ENCODE data around the gene DDB1. TPM values are rescaled to one million over a fixed set of nuclear protein-coding genes. Genes with fewer than 3 reads are reported as not detected.

DDB1 gene
- total and polyA plus RNA-seq, 9 of the 15 experiments (the other 6 are each of a cell fraction or from before 2014, with no cell fraction given) = 172 to 361 (median 266) TPM

DNA sequence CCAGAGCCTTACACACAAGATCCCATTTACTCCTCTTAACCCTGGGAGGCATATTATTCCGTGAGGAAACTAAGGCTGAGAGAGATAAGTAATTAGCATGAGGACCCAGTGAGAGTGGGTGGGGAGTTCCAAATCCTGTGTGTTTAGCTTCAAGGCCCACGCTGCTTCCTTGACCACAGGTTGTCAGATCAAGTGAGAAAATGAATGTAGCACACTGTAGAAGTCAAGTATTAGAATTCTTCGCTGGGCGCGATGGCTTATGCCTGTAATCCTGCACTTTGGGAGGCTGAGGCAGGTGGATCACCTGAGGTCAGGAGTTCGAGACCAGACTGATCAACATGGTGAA lies 25.0 kb upstream of the DDB1 start:
- Histone ChIP-seq H3K36me3 (ENCODE audit: control insufficient read depth, insufficient read depth, low read length) (peaks cover 24% of the 10 kb centered on the region; the same call in 2 of the 3 replicates), H3K27me3 (ENCODE audit: control insufficient read depth in 2 of 2, insufficient read depth in 2 of 2, low read length in 2 of 2) (no peaks in the 10 kb centered on the region), H2AFZ (ENCODE audit: low read depth, low read length) (no peak overlapping the region), H3K27ac (ENCODE audit: extremely low read depth, low read depth, low read length) (no peak overlapping the region), H3K9me3 (replicated peaks; ENCODE audit: control insufficient read depth, insufficient read depth, low read depth, low read length) (no peaks in the 10 kb centered on the region), H3K9ac (ENCODE audit: insufficient read depth in 1 of 2, low read depth in 2 of 2, low read length in 2 of 2) (no peak overlapping the region), H3K9me1 (ENCODE audit: control insufficient read depth, insufficient read depth, low read length) (peaks cover 3% of the 10 kb centered on the region), H3K4me3 (no peak overlapping the region), H3K4me2 (ENCODE audit: insufficient read depth, low read length) (no peak overlapping the region), H3K4me1 (replicated peaks in 1 of 2; ENCODE audit: control insufficient read depth in 2 of 2, insufficient read depth in 2 of 2, low read length in 2 of 2) (peaks cover 37 to 39% of the 10 kb centered on the region in 2 experiments), H4K20me1 (replicated peaks; ENCODE audit: control insufficient read depth, insufficient read depth, low read length) (no peaks in the 10 kb centered on the region), H3K79me2 (ENCODE audit: control insufficient read depth, insufficient read depth, low read length) (peaks cover 36% of the 10 kb centered on the region)
- intact Hi-C loops (cut with micrococcal nuclease) = no loop called here
- in situ Hi-C loops (cut with MboI) = no loop called here
- WGBS (ENCODE audit: insufficient coverage, low coverage, missing lambda C conversion rate) = 90% methylated on average over 6 of the region's 6 CpGs
- ChIA-PET POLR2A (interaction anchor here (0.8 to 1.8 kb wide), 5 partner anchors 9 to 444 kb away, joined by 3 to 6 read pairs (median 4); partner anchors contain the start of gene TMEM109), CTCF (ENCODE audit: low intra/inter-chr PET ratio) (interaction anchor here (1.2 kb wide), 1 partner anchor 27 kb away, joined by 6 read pairs; no protein-coding TSS in a partner anchor)
- no TSS peak for BruUV-seq (replicated peaks)
- DNase-seq (ENCODE audit: extremely low read depth in 1 of 4, low spot score in 3 of 4) (no peak), ATAC-seq (no peak), FAIRE-seq (no peak)
- TF ChIP-seq, protein P1, sequence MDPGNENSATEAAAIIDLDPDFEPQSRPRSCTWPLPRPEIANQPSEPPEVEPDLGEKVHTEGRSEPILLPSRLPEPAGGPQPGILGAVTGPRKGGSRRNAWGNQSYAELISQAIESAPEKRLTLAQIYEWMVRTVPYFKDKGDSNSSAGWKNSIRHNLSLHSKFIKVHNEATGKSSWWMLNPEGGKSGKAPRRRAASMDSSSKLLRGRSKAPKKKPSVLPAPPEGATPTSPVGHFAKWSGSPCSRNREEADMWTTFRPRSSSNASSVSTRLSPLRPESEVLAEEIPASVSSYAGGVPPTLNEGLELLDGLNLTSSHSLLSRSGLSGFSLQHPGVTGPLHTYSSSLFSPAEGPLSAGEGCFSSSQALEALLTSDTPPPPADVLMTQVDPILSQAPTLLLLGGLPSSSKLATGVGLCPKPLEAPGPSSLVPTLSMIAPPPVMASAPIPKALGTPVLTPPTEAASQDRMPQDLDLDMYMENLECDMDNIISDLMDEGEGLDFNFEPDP (CRISPR knock-in tag; IDR thresholded peaks at IDR 0.05) = no peak
- TF ChIP-seq YY1 (IDR thresholded peaks at IDR 0.05; ENCODE audit: borderline replicate concordance in 1 of 3, control insufficient read depth in 1 of 3, extremely low read depth in 1 of 3, insufficient read depth in 3 of 3, insufficient read length in 1 of 3, insufficient replicate concordance in 2 of 3, low read depth in 1 of 3, low read length in 2 of 3) (no peak), MBD1 (CRISPR knock-in tag; IDR thresholded peaks at IDR 0.05) (no peak), SAFB (IDR thresholded peaks at IDR 0.05; ENCODE audit: borderline replicate concordance, low read depth, low read length) (no peak), ZNF444 (CRISPR knock-in tag; IDR thresholded peaks at IDR 0.05) (no peak), HCFC1 (IDR thresholded peaks at IDR 0.05; ENCODE audit: low read depth, low read length) (no peak), ETS1 (conservative IDR thresholded peaks at IDR 0.05; ENCODE audit: control insufficient read depth, low read depth, low read length) (no peak), ZHX1 (conservative IDR thresholded peaks at IDR 0.05; ENCODE audit: low read length) (no peak), NR3C1 (CRISPR knock-in tag; IDR thresholded peaks at IDR 0.05) (no peak), ETV1 (tag; conservative IDR thresholded peaks at IDR 0.05; ENCODE audit: low read depth) (no peak), BRCA1 (IDR thresholded peaks at IDR 0.05) (no peak), BRCA1 (CRISPR knock-in tag; IDR thresholded peaks at IDR 0.05) (no peak), GATA2 (CRISPR knock-in tag; IDR thresholded peaks at IDR 0.05) (no peak), BMI1 (IDR thresholded peaks at IDR 0.05; ENCODE audit: low read length) (no peak), ZBTB7A (IDR thresholded peaks at IDR 0.05; ENCODE audit: borderline replicate concordance, control insufficient read depth, low read depth, low read length) (no peak)
